ENCODE results near the gene CLCN7. TPM values are rescaled to one million over a fixed set of nuclear protein-coding genes. Genes with fewer than 3 reads are reported as not detected.
"Not testable (repeated sequence)": the region's sequence is repeated elsewhere in the genome, so short reads cannot be mapped to it uniquely, and the experiment has no call there.

The CLCN7 gene
- total RNA-seq, 2 experiments from 2014 or later, result 31.1 to 62.4 TPM

DNA sequence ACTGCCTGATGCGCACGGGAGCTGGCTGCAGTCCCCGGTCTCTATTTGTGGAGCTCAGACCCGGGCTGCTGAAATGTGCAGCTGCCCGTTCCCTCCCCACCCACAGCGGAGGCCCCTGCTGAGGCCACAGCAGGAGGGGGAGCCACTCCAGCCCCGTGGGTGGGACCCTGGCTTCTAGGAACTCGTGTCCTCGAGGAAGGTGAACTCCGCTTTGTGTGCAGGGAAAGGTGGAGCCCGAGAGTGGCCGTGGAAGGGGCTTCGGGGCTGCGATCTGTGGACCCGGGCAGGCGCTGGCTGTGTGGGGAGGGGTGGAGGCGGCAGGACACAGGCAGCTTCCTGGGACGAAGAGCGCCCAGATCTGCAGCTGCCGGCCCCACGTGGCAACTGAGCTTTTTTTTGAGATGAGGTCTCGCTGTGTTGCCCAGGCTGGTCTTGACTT, 33.4 kb downstream of the CLCN7 start:
- intact Hi-C loops (cut with micrococcal nuclease; ENCODE audit: unreplicated experiment), result no loop called here
- no peaks in the 10 kb centered on the region for H3K9me3 ChIP-seq (ENCODE audit: low read length)
- no peak overlapping the region for H2AFZ ChIP-seq (ENCODE audit: low read length)
- no peak for TF ChIP-seq EZH2phosphoT487 (IDR thresholded peaks at IDR 0.05; ENCODE audit: borderline replicate concordance, low read depth, low read length)
- TF ChIP-seq, protein P1, sequence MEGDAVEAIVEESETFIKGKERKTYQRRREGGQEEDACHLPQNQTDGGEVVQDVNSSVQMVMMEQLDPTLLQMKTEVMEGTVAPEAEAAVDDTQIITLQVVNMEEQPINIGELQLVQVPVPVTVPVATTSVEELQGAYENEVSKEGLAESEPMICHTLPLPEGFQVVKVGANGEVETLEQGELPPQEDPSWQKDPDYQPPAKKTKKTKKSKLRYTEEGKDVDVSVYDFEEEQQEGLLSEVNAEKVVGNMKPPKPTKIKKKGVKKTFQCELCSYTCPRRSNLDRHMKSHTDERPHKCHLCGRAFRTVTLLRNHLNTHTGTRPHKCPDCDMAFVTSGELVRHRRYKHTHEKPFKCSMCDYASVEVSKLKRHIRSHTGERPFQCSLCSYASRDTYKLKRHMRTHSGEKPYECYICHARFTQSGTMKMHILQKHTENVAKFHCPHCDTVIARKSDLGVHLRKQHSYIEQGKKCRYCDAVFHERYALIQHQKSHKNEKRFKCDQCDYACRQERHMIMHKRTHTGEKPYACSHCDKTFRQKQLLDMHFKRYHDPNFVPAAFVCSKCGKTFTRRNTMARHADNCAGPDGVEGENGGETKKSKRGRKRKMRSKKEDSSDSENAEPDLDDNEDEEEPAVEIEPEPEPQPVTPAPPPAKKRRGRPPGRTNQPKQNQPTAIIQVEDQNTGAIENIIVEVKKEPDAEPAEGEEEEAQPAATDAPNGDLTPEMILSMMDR (conservative IDR thresholded peaks at IDR 0.05; ENCODE audit: low read length), result no peak
- H3K4me2 ChIP-seq (ENCODE audit: low read length), result no peak overlapping the region
- no peaks in the 10 kb centered on the region for H3K9me2 ChIP-seq (ENCODE audit: insufficient read depth, low read length)
- POLR2A ChIA-PET, result no interaction called here
- no peaks in the 10 kb centered on the region for H3K4me1 ChIP-seq (ENCODE audit: insufficient read depth, low read length, poor library complexity, severe bottlenecking)
- no peaks in the 10 kb centered on the region for H3K79me2 ChIP-seq (ENCODE audit: insufficient read depth, low read depth, low read length)
- no peak for DNase-seq (ENCODE audit: low spot score)
- H3K36me3 ChIP-seq (ENCODE audit: insufficient read depth, low read length), result no peaks in the 10 kb centered on the region
- no peak overlapping the region for H3K4me3 ChIP-seq (ENCODE audit: low read depth, low read length, poor library complexity, severe bottlenecking)
- BruUV-seq (replicated peaks), result no TSS peak
- CTCF ChIA-PET (ENCODE audit: unreplicated experiment), result no interaction called here
- H4K20me1 ChIP-seq (ENCODE audit: insufficient read depth, low read length), result no peaks in the 10 kb centered on the region
- H3K27ac ChIP-seq (ENCODE audit: low read depth, low read length, poor library complexity, severe bottlenecking), result no peak overlapping the region

DNA sequence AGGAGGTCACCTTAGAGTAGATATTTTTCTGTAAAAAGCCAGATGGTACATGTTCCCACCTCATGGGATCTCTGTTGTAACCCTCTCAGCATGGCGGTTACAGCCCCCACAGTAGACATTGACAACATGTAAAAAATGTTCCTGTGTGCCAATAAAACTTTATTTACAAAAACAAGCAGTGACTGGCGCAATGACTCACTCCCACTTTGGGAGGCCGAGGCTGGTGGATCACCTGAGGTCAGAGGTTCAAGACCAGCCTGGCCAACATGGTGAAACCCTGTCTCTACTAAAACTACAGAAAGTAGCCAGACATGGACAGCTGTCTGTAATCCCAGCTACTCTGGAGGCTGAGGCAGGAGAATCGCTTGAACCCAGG, 35.1 kb downstream of the CLCN7 start:
- H3K27ac ChIP-seq (ENCODE audit: low read depth, low read length, poor library complexity, severe bottlenecking), result not testable (repeated sequence)

GRCh38 chr16:1439058-1439698, 35.6 kb downstream of the CLCN7 start:
- no TSS peak for BruUV-seq (replicated peaks)
- H4K20me1 ChIP-seq (ENCODE audit: insufficient read depth, low read length), result no peaks in the 10 kb centered on the region
- intact Hi-C loops (cut with micrococcal nuclease; ENCODE audit: unreplicated experiment), result no loop called here
- no peak overlapping the region for H3K27ac ChIP-seq (ENCODE audit: low read depth, low read length, poor library complexity, severe bottlenecking)
- ChIA-PET CTCF (ENCODE audit: unreplicated experiment) (no interaction called here), POLR2A (no interaction called here)
- H3K36me3 ChIP-seq (ENCODE audit: insufficient read depth, low read length), result no peaks in the 10 kb centered on the region
- no peak overlapping the region for H2AFZ ChIP-seq (ENCODE audit: low read length)
- DNase-seq (ENCODE audit: low spot score), result no peak
- H3K4me3 ChIP-seq (ENCODE audit: low read depth, low read length, poor library complexity, severe bottlenecking), result no peak overlapping the region
- no peak for TF ChIP-seq EZH2phosphoT487 (IDR thresholded peaks at IDR 0.05; ENCODE audit: borderline replicate concordance, low read depth, low read length)
- TF ChIP-seq, protein P1 (conservative IDR thresholded peaks at IDR 0.05; ENCODE audit: low read length), result no peak
- no peaks in the 10 kb centered on the region for H3K4me1 ChIP-seq (ENCODE audit: insufficient read depth, low read length, poor library complexity, severe bottlenecking)
- H3K79me2 ChIP-seq (ENCODE audit: insufficient read depth, low read depth, low read length), result no peaks in the 10 kb centered on the region
- no peak overlapping the region for H3K4me2 ChIP-seq (ENCODE audit: low read length)
- no peaks in the 10 kb centered on the region for H3K9me2 ChIP-seq (ENCODE audit: insufficient read depth, low read length)
- H3K9me3 ChIP-seq (ENCODE audit: low read length), result no peaks in the 10 kb centered on the region

More for the DNA sequence above, 35.1 kb downstream of the CLCN7 start:
- H3K4me2 ChIP-seq (ENCODE audit: low read length); H4K20me1 ChIP-seq (ENCODE audit: insufficient read depth, low read length); H3K4me3 ChIP-seq (ENCODE audit: low read depth, low read length, poor library complexity, severe bottlenecking); intact Hi-C loops (cut with micrococcal nuclease; ENCODE audit: unreplicated experiment); CTCF ChIA-PET (ENCODE audit: unreplicated experiment); BruUV-seq (replicated peaks); H2AFZ ChIP-seq (ENCODE audit: low read length); H3K9me2 ChIP-seq (ENCODE audit: insufficient read depth, low read length); H3K4me1 ChIP-seq (ENCODE audit: insufficient read depth, low read length, poor library complexity, severe bottlenecking); H3K9me3 ChIP-seq (ENCODE audit: low read length); DNase-seq (ENCODE audit: low spot score); H3K79me2 ChIP-seq (ENCODE audit: insufficient read depth, low read depth, low read length); POLR2A ChIA-PET; H3K36me3 ChIP-seq (ENCODE audit: insufficient read depth, low read length): not testable (repeated sequence)
